Endothelial cell of umbilical vein (primary cell): Measurements from ENCODE around the gene GLRA1. TPM values are rescaled to one million over a fixed set of nuclear protein-coding genes. Genes with fewer than 3 reads are reported as not detected.

Experiments
- BruUV-seq: library from RNA; stranded (reverse); fragments of 400-500 nt; replicated peaks from 2 replicates; lab custom pipeline; 2021; lab: Mats Ljungman, UMichigan
- CTCF ChIA-PET: fragments of 300-600, 350-600 bp; sonication (Branson Sonifier 250); formaldehyde crosslinking; loops from one replicate; lab custom pipeline; 2021; ENCODE audit warnings: antibody characterized with exemption, inconsistent platforms; lab: Charles Lee
- POLR2A ChIA-PET: fragments of 300-600, 350-600 bp; sonication (Branson Sonifier 250); formaldehyde crosslinking; loops from one replicate; lab custom pipeline; 2021; ENCODE audit warnings: antibody characterized with exemption, inconsistent platforms; lab: Charles Lee
- DNase-seq: peaks from one replicate; pipeline ENCODE4 v3.0.0-alpha.2; 2011; ENCODE audit warnings: low read depth, low spot score
- FAIRE-seq: peaks from 2 replicates; lab custom pipeline; 2011; peaks lifted over from hg19 to GRCh38; lab: Jason Lieb, UNC
- H2AFZ ChIP-seq: 2 replicates; pipeline ENCODE4 v1.6.0; 2012; ENCODE audit warnings: low read depth, low read length, control low read depth, inconsistent platforms
- H3K27ac ChIP-seq: 2 replicates; pipeline ENCODE4 v1.5.1; 2011; ENCODE audit warnings: low read depth, mild to moderate bottlenecking, control low read depth, low read length, moderate library complexity; ENCODE audit not compliant: insufficient read depth
- H3K27me3 ChIP-seq, 2 experiments: 2 replicates each; pipeline versions ENCODE4 v1.6.0 to v1.6.1; 2011; ENCODE audit warnings: low read length in 2 of 2, mixed read lengths in 1 of 2; ENCODE audit not compliant: control insufficient read depth in 2 of 2, insufficient read depth in 2 of 2
- H3K36me3 ChIP-seq, 2 experiments: 2 replicates in 1 of 2; 3 replicates in 1 of 2; pipeline ENCODE4 v1.5.1; 2011; ENCODE audit warnings: low read length in 2 of 2, mild to moderate bottlenecking in 1 of 2, moderate library complexity in 1 of 2; ENCODE audit not compliant: control insufficient read depth in 2 of 2, insufficient read depth in 2 of 2; ENCODE audit errors: extremely low read depth in 1 of 2
- H3K4me1 ChIP-seq: 3 replicates; pipeline ENCODE4 v1.5.1; 2011; ENCODE audit warnings: mild to moderate bottlenecking, low read length; ENCODE audit not compliant: control insufficient read depth, insufficient read depth; ENCODE audit errors: extremely low read depth
- H3K4me2 ChIP-seq: 2 replicates; pipeline ENCODE4 v1.6.1; 2011; ENCODE audit warnings: low read length, control low read depth, mixed read lengths; ENCODE audit not compliant: insufficient read depth
- H3K4me3 ChIP-seq, 3 experiments: fragments of 200-600 bp in 1 of 3; sonication (generic), shearing (Covaris generic) in 1 of 3; replicated peaks in 1 of 3; 2 replicates each; pipeline ENCODE4 v1.5.1; 2011 to 2016; ENCODE audit warnings: control low read depth in 3 of 3, low read length in 3 of 3, mild to moderate bottlenecking in 2 of 3, inconsistent platforms in 1 of 3, low read depth in 1 of 3, moderate library complexity in 1 of 3; ENCODE audit not compliant: insufficient read depth in 1 of 3
- H3K79me2 ChIP-seq: 2 replicates; pipeline ENCODE4 v1.6.0; 2012; ENCODE audit warnings: low read length, inconsistent platforms; ENCODE audit not compliant: control insufficient read depth, insufficient read depth
- H3K9ac ChIP-seq: replicated peaks from 2 replicates; pipeline ENCODE3; 2011; ENCODE audit warnings: low read length, control low read depth; ENCODE audit not compliant: insufficient read depth; ENCODE audit errors: extremely low read depth
- H3K9me1 ChIP-seq: replicated peaks from 3 replicates; pipeline ENCODE4 v1.6.0; 2011; ENCODE audit warnings: mild to moderate bottlenecking, low read length; ENCODE audit not compliant: control insufficient read depth, insufficient read depth; ENCODE audit errors: extremely low read depth
- H3K9me3 ChIP-seq: replicated peaks from 2 replicates; pipeline ENCODE4 v1.5.1; 2012; ENCODE audit warnings: low read length, inconsistent platforms; ENCODE audit not compliant: control insufficient read depth, insufficient read depth
- H4K20me1 ChIP-seq: replicated peaks from 2 replicates; pipeline ENCODE3; 2011; ENCODE audit warnings: mild to moderate bottlenecking, low read length; ENCODE audit not compliant: control insufficient read depth, insufficient read depth; ENCODE audit errors: extremely low read depth
- EZH2 ChIP-seq: IDR thresholded peaks from 2 replicates; pipeline ENCODE4 v1.6.1; 2012; ENCODE audit warnings: borderline replicate concordance, low read depth, mild to moderate bottlenecking, moderate library complexity, low read length, inconsistent platforms; ENCODE audit not compliant: severe bottlenecking
- FOS ChIP-seq: IDR thresholded peaks from 2 replicates; pipeline ENCODE4 v1.6.1; 2011; ENCODE audit warnings: mild to moderate bottlenecking, low read length, moderate library complexity, borderline replicate concordance; ENCODE audit not compliant: insufficient read depth
- GATA2 ChIP-seq: IDR thresholded peaks from 2 replicates; pipeline ENCODE4 v1.7.0; 2011; ENCODE audit warnings: low read depth, mild to moderate bottlenecking, moderate library complexity, mixed read lengths, low read length; ENCODE audit not compliant: insufficient read length, insufficient read depth
- JUN ChIP-seq: IDR thresholded peaks from 2 replicates; pipeline ENCODE4 v1.6.1; 2011; ENCODE audit warnings: borderline replicate concordance, low read depth; ENCODE audit not compliant: insufficient read length, insufficient read depth
- MAX ChIP-seq: IDR thresholded peaks from 2 replicates; pipeline ENCODE4 v1.6.1; 2011; ENCODE audit not compliant: insufficient read depth, insufficient read length
- MYC ChIP-seq: IDR thresholded peaks from one replicate; pipeline ENCODE4 v1.6.1; 2011; ENCODE audit warnings: mild to moderate bottlenecking, low read depth, low read length
- POLR2A ChIP-seq: IDR thresholded peaks from 2 replicates; pipeline ENCODE4 v1.6.1; 2012; ENCODE audit warnings: low read depth, mild to moderate bottlenecking, control low read depth, low read length
- POLR2AphosphoS5 ChIP-seq: IDR thresholded peaks from 2 replicates; pipeline ENCODE4 v1.6.1; 2012; ENCODE audit warnings: low read depth, mild to moderate bottlenecking, control low read depth, low read length, moderate library complexity; ENCODE audit not compliant: insufficient read depth
- dilution Hi-C: fragments of 300-500 bp; cut with MboI; formaldehyde crosslinking; loops from one replicate; pipeline ENCODE4 v1.15.0; 2019; ENCODE audit warnings: low sequenced_read_pairs; ENCODE audit not compliant: extremely low pct_ligation_motif_present
- intact Hi-C: fragments of 100-400 bp; cut with micrococcal nuclease; formaldehyde crosslinking; loops from one replicate; pipeline ENCODE4 v1.10.0; 2022
- polyA plus RNA-seq, 4 experiments: library from polyadenylated mRNA; depleted of rRNA in 3 of 4; stranded (reverse) in 3 of 4; unstranded in 1 of 4; fragments of >200 nt; gene quantifications; 2 replicates each; pipeline versions ENCODE4 v1.2.1 to v1.2.3, GENCODE V29; 2011 to 2012; ENCODE audit warnings: missing spikeins in 1 of 4
- total RNA-seq: library from RNA; stranded (reverse); gene quantifications from 2 replicates; pipeline ENCODE4 v1.2.3, GENCODE V29; 2021
- TF ChIP-seq, protein P1 (sequence below), 2 donors: IDR thresholded peaks; 1 replicate in 1 of 2; 2 replicates in 1 of 2; pipeline ENCODE4 v1.5.1; 2011; ENCODE audit warnings: low read length in 2 of 2, mild to moderate bottlenecking in 2 of 2, moderate library complexity in 2 of 2, control low read depth in 1 of 2, inconsistent platforms in 1 of 2, low read depth in 1 of 2; ENCODE audit not compliant: insufficient read depth in 1 of 2; ENCODE audit errors: extremely low read depth in 1 of 2

The GLRA1 gene
- total and polyA plus RNA-seq, 2 donors (not counting 3 experiments of a cell fraction or from before 2014, with no cell fraction given): not detected

GRCh38 chr5:151812757-151813309, 111.8 kb downstream of the GLRA1 start:
- FAIRE-seq: no peak
- Histone ChIP-seq H3K9ac (no peak overlapping the region), H3K9me1 (no peaks in the 10 kb centered on the region), H3K36me3 (peaks cover 7 to 25% of the 10 kb centered on the region in 2 experiments), H3K27me3 (no peaks in the 10 kb centered on the region), H3K4me1 (no peaks in the 10 kb centered on the region), H3K9me3 (no peaks in the 10 kb centered on the region), H3K4me3 (no peak overlapping the region), H3K79me2 (peaks cover 23% of the 10 kb centered on the region), H3K27ac (no peak overlapping the region), H4K20me1 (no peaks in the 10 kb centered on the region), H3K4me2 (no peak overlapping the region), H2AFZ (no peak overlapping the region)
- no TSS peak for BruUV-seq
- intact Hi-C loops: no loop called here
- dilution Hi-C loops: no loop called here
- no peak for DNase-seq
- peak; percentile 15 for TF ChIP-seq POLR2AphosphoS5
- no peak for TF ChIP-seq GATA2
- ChIA-PET CTCF (interaction anchor here (0.9 kb wide), 1 partner anchor 13 kb away, joined by 4 read pairs; no protein-coding TSS in a partner anchor), POLR2A (no interaction called here)

- no peaks in the 10 kb centered on the region for H3K9me3 ChIP-seq
- H3K79me2 ChIP-seq: peaks cover 32% of the 10 kb centered on the region
- no peak overlapping the region for H3K27ac ChIP-seq
- BruUV-seq: no TSS peak
- H3K36me3 ChIP-seq: peaks cover 7 to 29% of the 10 kb centered on the region in 2 experiments
- ChIA-PET CTCF (interaction anchor here (0.7 to 1.0 kb wide), 3 partner anchors 9 to 14 kb away, joined by 3 to 4 read pairs (median 3); no protein-coding TSS in a partner anchor), POLR2A (no interaction called here)
- H3K4me3 ChIP-seq: no peak overlapping the region
- TF ChIP-seq POLR2A (no peak), FOS (no peak), EZH2 (no peak), MAX (no peak), JUN (no peak), GATA2 (no peak), POLR2AphosphoS5 (no peak), MYC (no peak)
- TF ChIP-seq, protein P1, sequence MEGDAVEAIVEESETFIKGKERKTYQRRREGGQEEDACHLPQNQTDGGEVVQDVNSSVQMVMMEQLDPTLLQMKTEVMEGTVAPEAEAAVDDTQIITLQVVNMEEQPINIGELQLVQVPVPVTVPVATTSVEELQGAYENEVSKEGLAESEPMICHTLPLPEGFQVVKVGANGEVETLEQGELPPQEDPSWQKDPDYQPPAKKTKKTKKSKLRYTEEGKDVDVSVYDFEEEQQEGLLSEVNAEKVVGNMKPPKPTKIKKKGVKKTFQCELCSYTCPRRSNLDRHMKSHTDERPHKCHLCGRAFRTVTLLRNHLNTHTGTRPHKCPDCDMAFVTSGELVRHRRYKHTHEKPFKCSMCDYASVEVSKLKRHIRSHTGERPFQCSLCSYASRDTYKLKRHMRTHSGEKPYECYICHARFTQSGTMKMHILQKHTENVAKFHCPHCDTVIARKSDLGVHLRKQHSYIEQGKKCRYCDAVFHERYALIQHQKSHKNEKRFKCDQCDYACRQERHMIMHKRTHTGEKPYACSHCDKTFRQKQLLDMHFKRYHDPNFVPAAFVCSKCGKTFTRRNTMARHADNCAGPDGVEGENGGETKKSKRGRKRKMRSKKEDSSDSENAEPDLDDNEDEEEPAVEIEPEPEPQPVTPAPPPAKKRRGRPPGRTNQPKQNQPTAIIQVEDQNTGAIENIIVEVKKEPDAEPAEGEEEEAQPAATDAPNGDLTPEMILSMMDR (IDR thresholded peaks at IDR 0.05; ENCODE audit: extremely low read depth in 1 of 2, insufficient read depth in 1 of 2, low read depth in 1 of 2, low read length in 2 of 2): no peak
- no peaks in the 10 kb centered on the region for H3K27me3 ChIP-seq
- no peak overlapping the region for H3K9ac ChIP-seq
- no peak overlapping the region for H2AFZ ChIP-seq
- no peaks in the 10 kb centered on the region for H3K9me1 ChIP-seq
- DNase-seq (no peak), FAIRE-seq (no peak)
- H3K4me2 ChIP-seq: no peak overlapping the region
- H3K4me1 ChIP-seq: no peaks in the 10 kb centered on the region
- intact Hi-C loops: no loop called here
- H4K20me1 ChIP-seq: peaks cover 3% of the 10 kb centered on the region
- dilution Hi-C loops: no loop called here
Observed at GRCh38 chr5:151811593-151812321, 112.9 kb downstream of the GLRA1 start.
